HEK293T (cell line): ENCODE data around the gene ULBP1.

Source experiments
- BHLHE40 ChIP-seq: fragments of 450-650 bp; IDR thresholded peaks from 2 replicates; pipeline ENCODE4 v1.6.1; 2016; ENCODE audit warnings: mild to moderate bottlenecking, moderate library complexity, borderline replicate concordance
- CTBP1 ChIP-seq: fragments of 450-650 bp; IDR thresholded peaks from 2 replicates; pipeline ENCODE4 v1.6.1; 2016; ENCODE audit warnings: borderline replicate concordance
- FOXA1 ChIP-seq: fragments of 450-650 bp; IDR thresholded peaks from 2 replicates; pipeline ENCODE4 v1.6.1; 2016; ENCODE audit warnings: mild to moderate bottlenecking
- FOXK2 ChIP-seq: fragments of 450-650 bp; IDR thresholded peaks from 2 replicates; pipeline ENCODE4 v1.6.1; 2016; ENCODE audit warnings: mild to moderate bottlenecking
- FOXM1 ChIP-seq: fragments of 450-650 bp; IDR thresholded peaks from 2 replicates; pipeline ENCODE4 v1.6.1; 2017; ENCODE audit warnings: mild to moderate bottlenecking, borderline replicate concordance
- PKNOX1 ChIP-seq: fragments of 450-650 bp; IDR thresholded peaks from 2 replicates; pipeline ENCODE4 v1.6.1; 2016
- SP1 ChIP-seq: fragments of 450-650 bp; IDR thresholded peaks from 2 replicates; pipeline ENCODE4 v1.6.1; 2017
- SUZ12 ChIP-seq: fragments of 450-650 bp; IDR thresholded peaks from 2 replicates; pipeline ENCODE4 v1.6.1; 2016; ENCODE audit warnings: mild to moderate bottlenecking
- TARDBP ChIP-seq: fragments of 450-650 bp; IDR thresholded peaks from 2 replicates; pipeline ENCODE4 v1.6.1; 2016

DNA sequence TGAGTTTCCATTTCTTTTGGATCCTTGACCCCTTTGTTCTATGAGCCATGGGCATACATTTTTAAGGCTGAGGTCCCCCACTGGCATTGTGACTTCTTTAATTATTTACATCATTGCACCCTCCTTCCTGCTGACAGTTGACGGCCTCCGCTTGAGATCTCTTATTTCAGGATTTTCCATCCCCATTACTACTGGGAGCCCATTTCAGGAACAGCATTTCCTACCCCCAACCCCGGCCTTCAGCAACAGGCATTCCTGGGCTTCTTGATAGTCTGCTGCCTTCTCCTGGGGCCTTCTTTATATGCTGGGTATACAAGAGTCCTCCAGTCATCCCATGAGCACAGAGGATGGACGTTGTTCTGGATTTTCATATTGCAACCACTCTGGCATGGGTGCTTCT, 3.8 kb downstream of the ULBP1 start:
- TF ChIP-seq TARDBP, result no peak
- no peak for TF ChIP-seq PKNOX1
- TF ChIP-seq SP1, result no peak
- TF ChIP-seq CTBP1, result no peak
- TF ChIP-seq FOXM1, result no peak
- TF ChIP-seq SUZ12, result no peak
- no peak for TF ChIP-seq FOXA1
- no peak for TF ChIP-seq FOXK2
- TF ChIP-seq BHLHE40, result no peak
